Measurements from ENCODE around the gene UTP11. TPM values are rescaled to one million over a fixed set of nuclear protein-coding genes. Genes with fewer than 3 reads are reported as not detected.

UTP11 gene
- total RNA-seq, 6 experiments from 2014 or later, result 6.8 to 33.1 (median 12.8) TPM

GRCh38 chr1:38013227-38013622 is 691 bp downstream of the UTP11 start:
- no peaks in the 10 kb centered on the region for H3K27me3 ChIP-seq
- WGBS (ENCODE audit: insufficient coverage, low coverage, low lambda C conversion rate, missing lambda C conversion rate), result 8% methylated on average over 4 of the region's 4 CpGs
- H3K9me3 ChIP-seq, result no peaks in the 10 kb centered on the region
- peak overlapping the region; percentile 66 to 79 (median 77) for H3K27ac ChIP-seq
- intact Hi-C loops (cut with DNase I), result no loop called here
- peaks cover 0 to 21% (median 15%) of the 10 kb centered on the region in 4 donors for H3K4me1 ChIP-seq
- peaks cover 0 to 19% (median 8%) of the 10 kb centered on the region in 4 donors for H3K36me3 ChIP-seq
- DNase-seq (no peak), ATAC-seq (no peak)
- H3K4me3 ChIP-seq, result peak overlapping the region; percentile 69 to 96 (median 78)
- no peak for TF ChIP-seq CTCF (IDR thresholded peaks at IDR 0.05)
- no peak for TF ChIP-seq POLR2A (IDR thresholded peaks at IDR 0.05)

- H3K27me3 ChIP-seq, result no peaks in the 10 kb centered on the region
- DNase-seq (no peak), ATAC-seq (no peak)
- H3K27ac ChIP-seq, result no peak overlapping the region
- TF ChIP-seq POLR2A (IDR thresholded peaks at IDR 0.05), result no peak
- no peak for TF ChIP-seq CTCF (IDR thresholded peaks at IDR 0.05)
- H3K4me3 ChIP-seq, result no peak overlapping the region
- no peaks in the 10 kb centered on the region for H3K9me3 ChIP-seq
- H3K4me1 ChIP-seq, result peaks cover 0 to 23% (median 15%) of the 10 kb centered on the region in 4 donors
- WGBS (ENCODE audit: insufficient coverage, low coverage, low lambda C conversion rate, missing lambda C conversion rate), result 44% methylated on average over 4 of the region's 4 CpGs
- intact Hi-C loops (cut with DNase I), result no loop called here
- peaks cover 0 to 28% (median 14%) of the 10 kb centered on the region in 4 donors for H3K36me3 ChIP-seq
These were observed 1.6 kb downstream of the UTP11 start for GRCh38 chr1:38014171-38014570.

- intact Hi-C loops (cut with DNase I), result no loop called here
- H3K27me3 ChIP-seq, result no peaks in the 10 kb centered on the region
- H3K4me1 ChIP-seq, result peaks cover 0 to 23% (median 15%) of the 10 kb centered on the region in 4 donors
- 80% methylated on average over 10 of the region's 11 CpGs for WGBS (ENCODE audit: insufficient coverage, low coverage, low lambda C conversion rate, missing lambda C conversion rate)
- ATAC-seq (no peak), DNase-seq (no peak)
- H3K4me3 ChIP-seq, result no peak overlapping the region
- peaks cover 0 to 35% (median 18%) of the 10 kb centered on the region in 4 donors for H3K36me3 ChIP-seq
- no peaks in the 10 kb centered on the region for H3K9me3 ChIP-seq
- peak overlapping the region in 1 of 3 donors; percentile 3 for H3K27ac ChIP-seq
- TF ChIP-seq CTCF (IDR thresholded peaks at IDR 0.05), result no peak
- no peak for TF ChIP-seq POLR2A (IDR thresholded peaks at IDR 0.05)
These were observed 2.3 kb downstream of the UTP11 start for GRCh38 chr1:38014724-38015424.

GRCh38 chr1:38015978-38016725 is 3.6 kb downstream of the UTP11 start:
- Histone ChIP-seq H3K4me3 (no peak overlapping the region), H3K27ac (peak overlapping the region in 2 of 3 donors; percentile 8 to 17), H3K36me3 (peaks cover 0 to 48% (median 23%) of the 10 kb centered on the region in 4 donors), H3K9me3 (no peaks in the 10 kb centered on the region), H3K4me1 (peaks cover 0 to 23% (median 15%) of the 10 kb centered on the region in 4 donors), H3K27me3 (no peaks in the 10 kb centered on the region)
- TF ChIP-seq CTCF (IDR thresholded peaks at IDR 0.05) (no peak), POLR2A (IDR thresholded peaks at IDR 0.05) (no peak)
- no peak for ATAC-seq
- no peak for DNase-seq
- intact Hi-C loops (cut with DNase I), result no loop called here
- 45% methylated on average over 6 of the region's 6 CpGs for WGBS (ENCODE audit: insufficient coverage, low coverage, low lambda C conversion rate, missing lambda C conversion rate)
